ENCODE data around the gene TTLL5. TPM values are rescaled to one million over a fixed set of nuclear protein-coding genes. Genes with fewer than 3 reads are reported as not detected.

TTLL5 gene
- total RNA-seq, 4 donors from 2014 or later, result 32.4 to 183 (median 40.6) TPM

DNA sequence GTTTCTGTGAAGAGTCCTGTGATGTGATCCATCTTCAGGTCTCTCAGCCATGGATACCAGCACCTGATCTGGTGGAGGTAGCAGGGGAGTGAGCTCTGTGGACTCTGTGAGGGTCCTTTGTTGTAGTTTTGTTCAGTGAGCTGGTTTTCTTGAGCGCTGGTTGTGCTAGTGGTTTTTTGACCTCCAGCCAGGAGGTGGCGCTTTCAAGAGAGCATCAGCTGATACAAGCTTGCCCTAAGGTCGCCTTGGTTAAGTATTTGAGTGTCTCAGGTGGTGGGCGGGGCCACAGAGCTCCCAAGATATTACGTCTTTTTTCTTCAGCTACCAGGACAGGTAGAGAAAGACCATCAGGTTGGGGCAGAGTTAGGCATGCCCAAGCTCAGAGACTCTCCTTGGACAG, 139.7 kb downstream of the TTLL5 start:
- no peak overlapping the region for H3K4me3 ChIP-seq

DNA sequence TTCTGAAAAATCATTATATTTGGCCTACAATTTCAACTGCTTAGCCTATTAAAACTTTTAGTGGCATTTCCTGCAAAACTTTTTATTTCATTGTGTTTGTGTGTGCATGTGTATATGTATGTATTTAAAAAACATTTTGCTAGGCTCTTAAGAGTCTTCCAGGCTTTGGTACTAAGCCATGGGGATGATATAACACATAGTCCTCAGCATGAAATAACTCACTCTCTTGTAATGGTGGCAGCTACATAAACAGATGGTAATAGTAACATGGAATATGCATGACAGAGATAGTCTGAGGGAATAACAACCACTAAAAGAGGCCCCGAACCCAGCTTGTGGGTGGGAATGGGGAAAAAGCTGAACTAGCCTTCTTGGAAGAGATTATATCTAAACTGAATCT, 141.4 kb downstream of the TTLL5 start:
- Histone ChIP-seq H3K9me3 (no peaks in the 10 kb centered on the region), H3K27me3 (no peaks in the 10 kb centered on the region), H3K36me3 (no peaks in the 10 kb centered on the region), H3K4me3 (no peak overlapping the region), H3K4me1 (no peaks in the 10 kb centered on the region), H3K27ac (no peak overlapping the region)
- TF ChIP-seq POLR2A (IDR thresholded peaks at IDR 0.05) (no peak), CTCF (IDR thresholded peaks at IDR 0.05) (no peak)
- intact Hi-C loops (cut with DNase I; ENCODE audit: low total_unique reads), result no loop called here
- no peak for DNase-seq

More for the DNA sequence above, 139.7 kb downstream of the TTLL5 start:
- no peak for DNase-seq
- no peak overlapping the region for H3K27ac ChIP-seq
- intact Hi-C loops (cut with DNase I; ENCODE audit: low total_unique reads), result no loop called here
- no peaks in the 10 kb centered on the region for H3K9me3 ChIP-seq
- H3K27me3 ChIP-seq, result no peaks in the 10 kb centered on the region
- TF ChIP-seq POLR2A (IDR thresholded peaks at IDR 0.05) (no peak), CTCF (IDR thresholded peaks at IDR 0.05) (no peak)
- no peaks in the 10 kb centered on the region for H3K4me1 ChIP-seq
- no peaks in the 10 kb centered on the region for H3K36me3 ChIP-seq

DNA sequence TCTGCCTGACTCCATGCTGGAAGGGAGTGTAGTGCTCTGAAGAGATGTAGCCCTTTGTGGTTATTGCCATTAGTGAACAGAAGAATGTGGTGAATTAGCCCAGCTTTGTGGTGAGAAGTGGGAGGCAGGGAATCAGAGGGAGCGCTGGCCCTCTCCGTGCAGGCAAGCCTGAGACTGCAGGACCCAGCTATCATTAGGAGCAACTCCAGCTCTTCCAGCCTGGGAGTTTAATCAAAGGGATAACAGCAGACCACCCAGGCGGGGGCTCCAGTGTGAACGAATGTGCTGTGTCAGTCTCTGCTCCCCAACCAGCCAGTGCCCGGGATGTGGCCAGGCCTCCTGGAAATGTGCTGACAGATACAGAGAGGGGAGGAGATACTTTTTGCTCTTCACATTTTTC, 142.7 kb downstream of the TTLL5 start:
- Histone ChIP-seq H3K27me3 (no peaks in the 10 kb centered on the region), H3K4me3 (no peak overlapping the region), H3K4me1 (no peaks in the 10 kb centered on the region), H3K9me3 (no peaks in the 10 kb centered on the region), H3K27ac (no peak overlapping the region), H3K36me3 (no peaks in the 10 kb centered on the region)
- no peak for DNase-seq
- TF ChIP-seq POLR2A (IDR thresholded peaks at IDR 0.05), result no peak
- no peak for TF ChIP-seq CTCF (IDR thresholded peaks at IDR 0.05)
- intact Hi-C loops (cut with DNase I; ENCODE audit: low total_unique reads), result no loop called here

DNA sequence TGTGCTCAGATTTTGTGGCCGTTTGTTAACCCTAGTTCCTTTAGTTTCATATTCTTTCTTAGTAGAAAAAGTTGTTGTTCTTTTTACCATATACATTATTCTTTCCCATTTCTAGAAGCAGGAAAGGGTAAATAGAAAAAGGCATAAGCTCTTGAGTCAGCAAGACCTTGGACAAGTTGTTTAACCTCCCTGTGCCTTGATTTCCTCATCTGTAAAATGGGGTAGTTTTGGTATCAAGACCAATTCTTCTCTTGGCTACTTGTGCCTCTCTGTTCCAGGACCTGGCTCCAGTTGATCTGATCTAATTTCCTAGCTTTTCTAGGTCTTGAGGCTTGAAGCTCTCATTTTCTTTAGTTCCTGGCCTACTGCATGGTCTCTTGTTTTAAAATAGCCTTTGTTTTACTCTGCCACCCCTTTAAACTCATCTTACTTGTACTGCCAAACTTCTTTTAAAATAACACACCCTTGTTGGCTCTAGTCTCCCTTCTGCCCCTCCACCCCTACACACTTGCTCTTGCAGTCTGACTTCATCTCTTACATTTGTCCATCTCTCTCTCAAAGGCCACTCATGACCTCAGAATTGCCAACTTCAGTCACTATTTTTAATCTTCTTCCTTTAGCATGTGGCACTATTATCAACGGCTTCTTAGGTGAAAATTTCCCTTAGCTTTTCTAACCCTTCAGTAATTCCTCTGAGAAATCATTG, 143.7 kb downstream of the TTLL5 start:
- Histone ChIP-seq H3K27ac (no peak overlapping the region), H3K4me1 (no peaks in the 10 kb centered on the region), H3K9me3 (no peaks in the 10 kb centered on the region), H3K36me3 (no peaks in the 10 kb centered on the region), H3K4me3 (no peak overlapping the region), H3K27me3 (no peaks in the 10 kb centered on the region)
- intact Hi-C loops (cut with DNase I; ENCODE audit: low total_unique reads), result no loop called here
- no peak for TF ChIP-seq CTCF (IDR thresholded peaks at IDR 0.05)
- no peak for TF ChIP-seq POLR2A (IDR thresholded peaks at IDR 0.05)
- DNase-seq, result no peak

DNA sequence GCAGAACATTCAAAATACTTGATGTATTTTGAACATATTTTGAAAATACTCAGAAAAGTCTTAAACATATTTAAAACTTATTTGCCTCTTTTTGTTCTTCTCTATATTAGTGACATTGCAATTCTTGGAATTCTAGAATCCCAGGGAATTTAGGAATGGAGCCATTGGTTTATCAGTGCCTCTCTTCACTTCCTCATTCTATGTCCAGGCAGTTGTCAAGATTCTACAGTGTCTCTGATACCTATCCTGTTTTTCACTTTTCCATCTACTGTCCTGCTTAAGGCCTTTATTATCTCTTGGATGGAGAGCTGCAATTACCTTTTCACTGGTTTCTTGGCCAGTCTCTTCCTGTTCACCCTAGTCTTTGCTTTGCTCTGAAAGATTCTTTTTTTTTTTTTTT, 144.6 kb downstream of the TTLL5 start:
- Histone ChIP-seq H3K9me3 (no peaks in the 10 kb centered on the region), H3K36me3 (no peaks in the 10 kb centered on the region), H3K27ac (no peak overlapping the region), H3K4me3 (no peak overlapping the region), H3K27me3 (no peaks in the 10 kb centered on the region), H3K4me1 (no peaks in the 10 kb centered on the region)
- intact Hi-C loops (cut with DNase I; ENCODE audit: low total_unique reads), result no loop called here
- TF ChIP-seq CTCF (IDR thresholded peaks at IDR 0.05) (no peak), POLR2A (IDR thresholded peaks at IDR 0.05) (no peak)
- DNase-seq, result no peak
